Measurements from ENCODE around the gene PHYKPL. TPM values are rescaled to one million over a fixed set of nuclear protein-coding genes. Genes with fewer than 3 reads are reported as not detected.

The PHYKPL gene
- total and polyA plus RNA-seq, 11 donors: 21.3 to 56.2 (median 38.6) TPM

DNA sequence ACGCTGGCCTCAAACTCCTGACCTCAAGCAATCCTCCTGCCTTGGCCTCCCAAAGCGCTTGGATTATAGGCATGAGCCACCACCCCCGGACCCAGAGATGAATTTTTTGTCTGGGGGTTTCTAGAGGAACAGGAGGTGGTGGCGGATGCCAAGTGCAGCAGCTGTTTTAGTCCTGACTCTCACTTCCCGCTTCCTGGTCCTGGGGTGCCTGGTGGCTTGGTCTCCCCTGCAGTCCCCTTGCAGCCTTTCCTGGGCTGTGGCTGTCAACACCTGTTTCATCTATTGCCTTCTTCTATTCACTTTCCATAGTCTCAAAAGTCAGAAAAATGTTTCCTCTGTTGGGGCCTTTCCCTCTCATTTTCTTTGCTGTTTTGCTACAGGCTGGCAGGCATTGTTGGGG is 72.4 kb downstream of the PHYKPL start:
- Histone ChIP-seq H3K27me3 (peaks cover 0 to 25% (median 8%) of the 10 kb centered on the region in 9 donors), H3K4me1 (peaks cover 0 to 10% (median 5%) of the 10 kb centered on the region in 12 donors), H3K9me3 (no peaks in the 10 kb centered on the region), H3K27ac (no peak overlapping the region), H3K4me3 (no peak overlapping the region), H3K36me3 (no peaks in the 10 kb centered on the region)
- intact Hi-C loops (cut with DNase I): no loop called here
- ATAC-seq (no peak), DNase-seq (no peak)
- no peak for TF ChIP-seq POLR2A (IDR thresholded peaks at IDR 0.05)
- TF ChIP-seq, protein P1, sequence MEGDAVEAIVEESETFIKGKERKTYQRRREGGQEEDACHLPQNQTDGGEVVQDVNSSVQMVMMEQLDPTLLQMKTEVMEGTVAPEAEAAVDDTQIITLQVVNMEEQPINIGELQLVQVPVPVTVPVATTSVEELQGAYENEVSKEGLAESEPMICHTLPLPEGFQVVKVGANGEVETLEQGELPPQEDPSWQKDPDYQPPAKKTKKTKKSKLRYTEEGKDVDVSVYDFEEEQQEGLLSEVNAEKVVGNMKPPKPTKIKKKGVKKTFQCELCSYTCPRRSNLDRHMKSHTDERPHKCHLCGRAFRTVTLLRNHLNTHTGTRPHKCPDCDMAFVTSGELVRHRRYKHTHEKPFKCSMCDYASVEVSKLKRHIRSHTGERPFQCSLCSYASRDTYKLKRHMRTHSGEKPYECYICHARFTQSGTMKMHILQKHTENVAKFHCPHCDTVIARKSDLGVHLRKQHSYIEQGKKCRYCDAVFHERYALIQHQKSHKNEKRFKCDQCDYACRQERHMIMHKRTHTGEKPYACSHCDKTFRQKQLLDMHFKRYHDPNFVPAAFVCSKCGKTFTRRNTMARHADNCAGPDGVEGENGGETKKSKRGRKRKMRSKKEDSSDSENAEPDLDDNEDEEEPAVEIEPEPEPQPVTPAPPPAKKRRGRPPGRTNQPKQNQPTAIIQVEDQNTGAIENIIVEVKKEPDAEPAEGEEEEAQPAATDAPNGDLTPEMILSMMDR (IDR thresholded peaks at IDR 0.05): no peak
- 76 to 89% (median 83%) methylated on average over 5 of the region's 5 CpGs for WGBS, 4 donors

Other genes starting within 250 kb of the PHYKPL start
- not detected for gene PROP1, start 236.6 kb downstream of the PHYKPL start, total RNA-seq
- not detected for gene PROP1, start 236.6 kb downstream of the PHYKPL start, polyA plus RNA-seq
- 1 to 10 TPM; 1.9 to 6.6 (median 2.1) TPM for gene N4BP3, start 119.3 kb downstream of the PHYKPL start, total RNA-seq
- gene N4BP3, start 119.3 kb downstream of the PHYKPL start, polyA plus RNA-seq: 1 to 10 TPM; 2.9 to 4.6 TPM
- gene RMND5B, start 101.8 kb downstream of the PHYKPL start, total RNA-seq: 10 to 100 TPM; 26.4 to 42.2 (median 32.7) TPM
- 10 to 100 TPM; 29.9 to 40.4 TPM for gene RMND5B, start 101.8 kb downstream of the PHYKPL start, polyA plus RNA-seq
- 100 to 1,000 TPM in 3 of 9 donors, 10 to 100 TPM in 6; 60.9 to 196 (median 75.2) TPM for gene NHP2, start 78.9 kb downstream of the PHYKPL start, total RNA-seq
- 100 to 1,000 TPM in 1 of 2 donors, 10 to 100 TPM in 1; 92.0 to 320 TPM for gene NHP2, start 78.9 kb downstream of the PHYKPL start, polyA plus RNA-seq
- gene GMCL2, start 45.4 kb downstream of the PHYKPL start, total RNA-seq: not detected
- gene GMCL2, start 45.4 kb downstream of the PHYKPL start, polyA plus RNA-seq: not detected
- gene HNRNPAB, start 28.3 kb downstream of the PHYKPL start, total RNA-seq: 100 to 1,000 TPM in 3 of 9 donors, 10 to 100 TPM in 6; 64.2 to 139 (median 85.7) TPM
- gene HNRNPAB, start 28.3 kb downstream of the PHYKPL start, polyA plus RNA-seq: 100 to 1,000 TPM; 109 to 150 TPM